HG03280 (cell line): ENCODE results near the gene HDAC4.

Experiments
- ATAC-seq: cut with Tn5 transposase; IDR thresholded peaks from one replicate; pipeline ENCODE4 v1.9.1; 2021; ENCODE audit warnings: mild to moderate bottlenecking, moderate library complexity; ENCODE audit not compliant: unreplicated experiment

Gene HDAC4

DNA sequence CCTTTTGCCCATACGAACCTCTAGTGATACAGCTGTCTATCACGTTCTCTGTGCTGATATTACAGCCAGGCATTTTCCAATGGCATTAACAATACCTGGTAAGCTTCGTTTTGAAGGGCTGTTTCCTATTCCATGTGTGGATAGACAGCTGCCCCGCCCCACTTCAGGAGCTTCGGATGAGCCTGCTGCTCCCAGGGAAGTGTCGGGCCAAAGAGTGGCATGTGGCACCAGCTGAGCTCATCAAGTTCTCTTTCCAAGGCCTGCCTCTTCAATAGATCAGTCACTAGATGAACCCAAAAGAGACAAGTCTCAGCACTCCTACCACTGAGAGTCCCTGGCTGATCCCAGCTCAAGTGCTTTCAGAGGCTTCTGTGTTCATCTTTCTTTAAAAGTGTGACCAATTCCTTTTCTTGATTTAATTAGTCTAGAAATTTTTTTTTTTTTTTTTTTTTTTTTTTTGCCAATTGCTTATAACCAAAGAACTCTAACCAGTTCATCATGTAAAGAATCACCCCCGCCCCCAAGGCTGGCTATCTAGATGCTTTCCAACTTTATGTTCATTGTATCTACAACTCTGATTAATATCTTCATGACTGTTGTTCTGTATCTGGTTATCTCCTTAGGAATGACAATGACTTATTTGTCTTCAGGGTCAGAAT, 46.6 kb downstream of the HDAC4 start:
- no peak for ATAC-seq

DNA sequence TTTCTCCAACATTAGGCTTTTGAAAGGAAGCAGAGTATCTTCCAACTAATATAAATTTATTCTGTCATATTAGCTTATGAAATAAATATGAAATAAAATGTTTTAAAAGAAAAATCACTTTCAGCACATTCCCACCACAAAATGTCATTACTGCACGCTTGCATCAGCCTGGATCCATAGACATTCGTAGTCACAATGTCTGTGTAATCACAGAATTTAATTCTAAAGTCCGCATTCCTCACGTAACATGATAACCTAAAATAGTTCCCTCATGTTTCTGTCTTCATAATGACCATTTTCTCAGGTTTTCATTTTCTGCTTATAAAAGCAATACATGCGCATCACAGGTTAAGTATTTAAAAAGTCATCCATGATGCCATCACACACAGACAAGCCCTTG, 47.1 kb downstream of the HDAC4 start:
- no peak for ATAC-seq

DNA sequence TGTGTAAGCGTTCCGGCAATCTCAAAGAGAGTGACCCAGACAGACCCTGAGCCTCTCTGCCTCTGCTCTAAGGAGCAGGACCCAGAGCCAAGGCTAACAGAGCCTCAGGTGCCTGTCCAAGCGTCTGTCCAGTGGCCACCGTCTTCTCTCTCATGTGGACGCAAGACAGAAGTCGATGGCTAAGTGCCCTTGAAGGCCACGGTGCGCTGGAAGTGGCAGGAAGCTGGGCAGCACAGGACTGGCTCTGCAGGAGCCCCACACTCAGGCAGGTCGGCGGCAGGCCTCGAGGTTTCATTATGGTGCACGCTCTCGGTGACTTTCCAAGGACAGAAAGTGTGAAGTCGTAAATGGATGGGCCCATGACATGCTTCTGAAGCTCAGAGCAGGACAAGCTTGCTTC, 49.1 kb downstream of the HDAC4 start:
- no peak for ATAC-seq

DNA sequence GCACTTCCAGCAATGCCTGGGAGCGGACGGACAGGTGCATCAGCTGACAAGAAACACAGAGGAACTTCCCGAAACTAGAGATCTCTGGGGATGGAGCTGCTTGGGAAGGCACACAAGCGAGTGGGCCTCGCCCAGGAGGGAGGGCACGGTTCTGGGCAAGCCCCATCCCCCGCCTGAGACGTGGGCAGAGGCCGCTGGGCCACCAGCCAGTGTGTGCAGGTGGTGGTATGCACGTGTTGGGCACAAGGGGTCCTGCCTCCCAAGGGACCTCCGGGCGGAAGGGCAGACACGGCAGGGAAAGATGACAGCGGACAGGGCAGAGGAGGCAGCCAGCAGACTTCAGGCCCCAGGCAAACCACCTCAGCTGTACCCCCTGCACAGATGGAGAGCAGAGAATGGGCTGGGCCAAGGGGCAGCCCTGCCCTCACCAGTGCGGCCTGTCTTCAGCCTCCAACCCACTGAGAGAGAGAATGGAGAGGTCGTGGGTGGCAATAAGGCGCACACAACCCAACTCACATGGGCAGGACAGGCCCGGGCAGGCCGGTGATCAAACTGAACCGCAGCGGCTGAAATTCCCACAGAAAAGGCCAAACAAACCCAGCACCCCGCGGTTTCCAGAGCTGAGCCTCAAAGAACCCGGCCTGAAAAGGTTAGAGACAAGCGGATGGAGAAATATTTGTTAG, 51.2 kb downstream of the HDAC4 start:
- ATAC-seq, result no peak

DNA sequence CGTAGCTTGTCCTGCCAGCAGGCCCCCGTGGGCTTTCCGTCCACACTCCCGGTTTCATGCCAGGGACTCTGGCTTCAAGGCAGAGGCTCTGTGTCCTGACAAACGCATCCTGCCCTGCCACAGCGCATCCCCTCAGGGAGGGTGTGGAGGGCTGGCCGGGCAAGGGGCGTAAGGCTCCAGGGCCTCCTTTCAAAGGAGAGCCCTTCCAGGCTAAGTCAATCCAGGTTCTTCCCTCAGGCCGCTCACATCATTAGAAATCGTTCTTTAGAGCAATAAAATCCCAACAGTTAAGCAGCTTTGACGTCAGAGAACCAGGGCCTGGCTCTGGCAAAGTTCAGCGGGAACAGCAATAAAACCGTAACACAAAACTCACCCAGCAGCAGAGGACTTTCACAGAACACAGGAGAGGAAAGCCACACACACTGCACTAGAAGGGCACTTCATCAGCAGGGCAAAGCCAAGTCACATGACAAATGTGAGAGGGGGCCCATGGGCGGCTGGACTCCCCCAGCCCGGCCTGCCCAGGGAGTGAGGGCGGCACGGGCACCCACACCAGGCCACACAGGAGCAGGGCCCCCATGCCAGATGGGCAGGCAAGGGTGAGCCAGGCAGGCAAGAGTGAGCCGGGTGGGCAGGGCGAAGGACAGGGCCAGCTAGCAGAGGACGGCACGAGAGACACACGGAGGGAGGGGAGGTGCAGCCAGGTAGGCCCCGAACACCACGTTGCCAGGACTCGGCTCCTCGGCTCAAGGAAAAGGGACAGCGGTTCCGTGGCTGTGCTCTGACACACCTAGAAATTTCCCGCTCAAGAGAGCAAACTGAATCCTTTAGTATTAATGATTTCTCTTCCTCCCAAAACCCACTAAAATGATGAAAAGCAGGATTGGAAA, 52.0 kb downstream of the HDAC4 start:
- ATAC-seq, result no peak

DNA sequence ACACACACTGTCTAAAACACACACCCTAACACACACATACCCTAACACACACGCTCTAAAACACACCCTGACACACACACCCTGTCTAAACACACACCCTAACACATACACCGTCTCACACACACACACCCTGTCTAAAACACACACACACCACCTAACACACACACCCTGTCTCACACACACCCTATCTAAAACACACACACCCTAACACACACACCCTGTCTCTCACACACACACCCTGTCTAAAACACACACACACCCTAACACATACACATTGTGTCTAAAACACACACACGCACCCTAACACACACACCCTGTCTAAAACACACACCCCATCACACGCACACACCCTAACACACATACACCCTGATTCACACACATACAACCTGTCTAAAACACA, 54.1 kb downstream of the HDAC4 start:
- ATAC-seq, result no peak

DNA sequence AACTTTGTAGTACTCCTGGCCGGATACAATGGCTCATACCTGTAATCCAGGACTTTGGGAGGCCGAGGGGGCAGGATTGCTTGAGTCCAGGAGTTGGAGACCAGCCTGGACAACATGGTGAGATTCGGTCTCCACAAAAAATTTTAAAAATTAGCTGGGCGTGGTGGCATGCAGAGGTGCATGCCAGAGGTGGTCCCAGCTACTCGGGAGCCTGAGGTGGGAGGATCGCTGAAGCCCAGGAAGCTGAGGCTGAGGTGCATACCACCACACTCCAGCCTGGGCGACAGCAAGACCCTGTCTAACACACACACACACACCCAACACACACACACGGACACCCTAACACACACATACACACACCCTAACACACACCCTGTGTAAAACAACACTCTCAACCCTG, 55.6 kb downstream of the HDAC4 start:
- ATAC-seq, result no peak

DNA sequence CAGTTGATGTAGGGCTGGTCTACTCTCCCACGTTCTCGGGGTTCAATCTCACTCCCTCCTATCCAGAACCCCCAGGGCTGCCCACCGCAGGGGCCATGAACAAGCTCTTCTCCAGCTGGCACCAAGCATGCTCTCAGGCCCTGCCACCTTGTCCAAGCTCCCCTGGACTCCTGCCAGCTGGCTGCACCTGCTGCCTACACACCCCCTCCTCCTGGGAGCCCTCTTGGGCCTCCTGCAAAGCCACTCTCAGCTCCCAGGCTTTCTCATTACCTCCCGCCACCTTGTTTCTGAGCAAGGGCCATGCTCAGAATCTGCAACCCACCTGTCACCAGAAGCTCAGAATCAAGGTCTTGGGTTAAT, 56.0 kb downstream of the HDAC4 start:
- ATAC-seq, result no peak

DNA sequence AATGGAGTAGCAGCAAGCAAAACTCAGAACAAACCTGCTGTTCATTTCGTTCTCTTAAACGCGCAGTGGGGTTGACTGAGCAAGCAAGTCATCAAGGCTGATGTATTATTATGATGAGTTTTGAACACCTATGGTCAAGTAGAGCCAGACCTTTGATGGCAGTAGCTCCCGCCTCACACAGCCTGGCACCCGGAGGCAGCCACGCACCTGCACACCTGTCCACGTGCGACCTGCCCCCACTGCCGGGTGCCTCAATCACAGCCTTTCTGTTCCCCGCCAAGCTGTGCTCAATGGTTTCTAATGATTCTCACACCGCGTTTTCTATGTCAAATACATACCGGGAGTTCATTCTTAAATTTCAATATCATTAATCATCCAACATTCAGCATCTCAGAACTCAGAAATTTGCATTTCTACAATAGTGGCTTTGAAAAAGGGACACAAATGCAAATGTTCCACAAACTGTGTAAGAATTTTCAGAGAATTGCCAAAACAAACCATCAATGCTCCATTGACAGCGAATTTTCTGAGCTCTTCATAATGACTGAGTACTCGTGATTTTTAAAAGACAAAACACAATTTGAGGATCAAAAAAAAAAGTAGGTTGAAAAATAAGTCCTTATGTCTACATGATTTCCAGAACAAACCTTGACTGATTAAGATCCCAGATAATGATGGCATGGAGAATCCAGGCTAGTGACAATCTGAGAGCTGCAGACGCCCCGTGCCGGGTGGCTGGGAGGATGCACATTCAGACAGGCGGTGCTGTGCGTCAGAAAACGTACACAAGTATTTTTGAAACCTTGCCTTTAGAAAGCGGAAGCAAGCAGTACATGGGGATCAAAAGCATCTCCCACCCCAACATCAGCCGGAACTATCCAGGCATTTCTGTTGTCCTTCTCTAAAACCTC, 56.6 kb downstream of the HDAC4 start:
- no peak for ATAC-seq

DNA sequence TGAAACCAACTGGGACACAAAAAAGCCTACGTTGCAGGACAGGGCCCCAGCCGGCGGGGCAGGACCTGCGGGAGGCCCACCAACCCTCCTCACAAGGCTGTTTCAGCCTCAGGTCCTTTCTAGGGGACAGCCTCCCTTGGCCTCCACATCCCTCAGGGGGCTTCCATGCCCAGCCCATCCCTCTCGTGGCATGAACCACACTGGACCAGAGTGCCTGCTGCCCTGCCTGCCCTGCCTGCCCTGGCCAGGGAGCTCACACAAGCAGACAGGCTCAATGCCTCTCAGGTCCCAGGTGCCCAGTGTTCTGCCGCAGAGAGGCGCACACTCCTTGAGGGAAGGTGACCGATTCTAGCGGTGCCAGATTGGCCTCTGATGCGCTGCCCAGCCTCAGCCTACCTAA, 57.4 kb downstream of the HDAC4 start:
- no peak for ATAC-seq

DNA sequence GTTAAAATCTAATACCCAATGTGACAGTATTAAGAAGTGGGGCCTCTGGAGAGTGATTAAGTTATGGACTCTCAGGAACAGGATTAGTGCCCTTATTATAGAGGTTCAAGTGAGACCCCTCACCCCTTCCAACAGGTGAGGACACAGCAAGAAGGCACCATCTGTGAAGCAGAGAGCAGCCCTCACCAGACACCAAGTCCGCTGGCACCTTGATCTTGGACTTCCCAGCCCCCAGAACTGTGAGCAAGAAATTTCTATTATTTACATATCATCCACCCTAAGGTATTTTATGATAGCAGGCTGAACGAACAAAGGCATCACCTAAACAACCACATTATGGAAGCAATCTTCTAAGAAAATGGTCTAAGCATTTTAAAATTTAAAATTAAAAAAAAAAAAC, 59.0 kb downstream of the HDAC4 start:
- ATAC-seq, result no peak

DNA sequence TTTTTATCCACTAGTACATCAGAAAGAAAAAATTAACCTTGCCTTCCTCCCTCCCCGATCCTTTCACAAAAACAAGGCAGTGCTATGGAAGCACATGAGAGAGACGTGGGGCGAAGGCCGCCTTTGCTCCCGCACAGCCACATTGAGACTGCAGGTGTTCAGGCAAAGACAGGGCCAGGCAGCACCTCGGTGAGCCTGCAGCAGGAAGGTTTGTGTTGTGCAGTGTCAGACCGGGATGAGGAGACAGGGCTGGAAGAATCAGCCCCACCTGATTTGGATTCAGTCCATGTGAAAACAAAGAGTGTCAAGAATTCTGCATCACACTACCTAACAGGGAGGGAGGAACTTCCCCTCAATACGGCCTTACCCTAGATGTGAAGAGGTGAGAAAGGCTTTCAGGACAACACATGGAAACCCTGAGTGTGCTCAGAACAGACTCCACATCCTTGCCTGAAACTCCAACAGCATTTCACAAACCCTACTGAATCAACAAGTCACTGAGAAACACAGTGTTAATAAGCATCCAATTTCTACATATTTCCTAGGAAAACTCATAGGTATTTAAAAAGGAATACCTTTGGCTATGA, 59.6 kb downstream of the HDAC4 start:
- ATAC-seq, result no peak

DNA sequence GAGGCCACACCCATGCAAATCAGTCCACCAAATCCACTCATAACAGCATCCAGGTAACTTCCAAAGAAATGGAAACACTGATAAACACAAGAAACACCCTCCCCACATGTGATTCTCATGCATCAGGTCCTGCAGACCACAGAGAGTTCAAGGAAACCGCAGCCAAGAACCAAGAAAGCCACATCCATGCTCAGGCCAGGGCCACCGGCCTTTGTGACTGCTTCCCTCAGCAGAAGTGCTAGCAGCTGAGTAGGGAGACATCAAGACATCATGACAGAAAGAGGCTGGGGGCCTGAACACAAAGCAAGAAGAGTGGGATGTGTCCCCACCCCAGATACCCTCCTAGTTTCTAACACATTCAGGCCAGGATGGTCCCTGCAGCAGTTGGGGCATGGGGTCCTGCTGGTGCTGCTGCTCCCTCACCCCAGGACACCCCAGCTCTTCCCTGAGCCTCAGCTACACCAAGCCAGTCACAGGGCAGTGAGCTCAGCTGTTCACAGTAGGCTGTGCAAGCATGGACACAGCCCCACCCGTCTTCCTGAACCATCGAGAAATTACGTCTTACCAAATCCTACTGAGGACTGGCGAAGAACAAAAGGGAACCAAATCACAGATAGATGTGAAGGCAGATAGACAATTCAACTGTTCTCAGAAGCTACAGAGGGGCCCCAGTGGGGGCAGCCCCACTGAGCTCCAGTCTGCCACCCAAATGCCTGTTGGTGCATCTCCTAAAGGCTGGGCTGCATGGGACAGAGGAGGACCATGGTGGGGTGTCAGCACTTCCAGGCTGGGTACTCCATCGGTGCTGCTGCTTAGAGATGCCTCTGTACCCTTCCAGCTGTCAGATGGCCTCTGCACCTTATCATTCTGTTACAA, 60.9 kb downstream of the HDAC4 start:
- ATAC-seq, result no peak

DNA sequence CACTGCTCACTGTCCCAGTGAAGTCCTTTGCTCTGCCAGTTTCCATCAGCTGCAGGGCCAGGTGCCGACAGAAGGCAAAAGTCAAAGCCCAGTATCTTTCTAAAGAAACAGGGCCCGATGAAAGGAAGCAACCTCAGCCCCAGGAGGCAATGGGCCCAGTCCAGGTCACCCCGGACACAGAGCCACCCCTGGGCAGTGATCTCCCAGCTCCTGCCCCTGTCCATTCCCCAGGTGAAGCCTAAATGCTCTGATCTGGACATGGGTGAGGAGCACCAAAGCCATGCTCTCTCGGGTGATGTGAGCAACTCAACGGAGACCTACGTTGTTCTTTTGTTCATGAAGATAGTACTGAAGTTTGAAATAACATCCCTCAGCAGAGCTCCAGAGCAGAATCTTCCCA, 61.6 kb downstream of the HDAC4 start:
- ATAC-seq, result no peak

DNA sequence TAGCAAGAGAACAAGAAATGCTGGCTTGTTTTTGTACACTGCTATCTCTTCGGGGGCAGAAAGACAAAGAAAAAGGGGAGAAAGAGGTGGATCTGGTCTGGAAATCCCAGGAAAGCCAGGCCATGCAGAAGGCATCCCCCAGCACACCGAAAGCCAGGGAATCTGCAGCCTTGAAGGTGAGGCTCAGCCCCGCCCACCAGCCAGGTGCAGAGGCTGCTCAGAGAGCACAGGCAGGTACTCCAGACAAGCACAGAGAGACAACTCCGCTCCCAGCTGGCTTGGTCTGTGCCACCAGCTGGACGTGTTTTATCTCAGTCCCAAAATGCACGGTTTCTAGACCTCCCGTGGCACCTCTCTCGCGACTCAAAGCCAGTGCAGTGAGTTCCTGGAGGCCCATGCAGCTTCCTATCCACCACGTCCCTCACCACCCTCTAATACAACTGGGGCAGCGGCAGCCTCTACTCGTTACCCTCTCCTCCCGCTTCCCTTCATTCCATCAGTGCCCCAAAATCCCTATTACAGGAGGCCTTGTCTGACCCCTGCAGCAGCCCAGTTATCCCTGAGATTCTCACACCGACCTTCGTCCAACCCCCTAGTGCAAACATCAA, 62.8 kb downstream of the HDAC4 start:
- ATAC-seq, result no peak

DNA sequence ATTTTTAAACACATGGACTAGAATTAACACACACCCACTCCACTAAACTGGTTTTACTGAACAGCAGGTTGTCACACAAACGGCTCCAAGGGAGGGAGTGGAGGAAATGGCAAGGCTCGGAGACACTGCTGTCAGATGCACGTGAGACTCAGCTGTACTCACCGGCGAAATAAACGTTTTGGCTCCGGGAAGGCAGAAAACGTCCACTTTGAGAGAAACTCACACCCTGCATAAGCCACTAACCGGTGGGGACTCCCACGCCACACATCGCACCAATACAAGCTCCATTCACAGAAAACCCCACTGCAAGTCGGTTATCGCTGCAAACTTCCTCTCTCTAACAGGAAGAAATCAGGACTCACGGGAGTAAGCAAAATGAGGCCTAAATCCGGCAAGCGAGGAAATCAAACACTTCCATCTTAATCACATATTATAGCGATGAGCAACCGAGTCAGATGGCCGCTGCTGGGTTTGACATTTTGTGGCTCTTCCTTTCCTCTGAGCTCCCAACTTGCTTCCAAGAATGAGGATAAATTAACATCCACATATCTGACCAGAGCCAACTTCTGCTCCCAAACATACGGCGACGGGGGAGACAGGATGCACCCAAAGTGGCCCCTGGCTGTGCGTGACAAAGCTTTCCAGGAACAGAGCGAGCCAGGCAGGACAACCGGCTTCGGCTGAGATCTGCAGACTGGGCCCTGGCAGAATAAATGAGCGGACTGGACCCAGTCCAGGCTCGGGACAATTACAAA, 63.5 kb downstream of the HDAC4 start:
- ATAC-seq, result no peak

DNA sequence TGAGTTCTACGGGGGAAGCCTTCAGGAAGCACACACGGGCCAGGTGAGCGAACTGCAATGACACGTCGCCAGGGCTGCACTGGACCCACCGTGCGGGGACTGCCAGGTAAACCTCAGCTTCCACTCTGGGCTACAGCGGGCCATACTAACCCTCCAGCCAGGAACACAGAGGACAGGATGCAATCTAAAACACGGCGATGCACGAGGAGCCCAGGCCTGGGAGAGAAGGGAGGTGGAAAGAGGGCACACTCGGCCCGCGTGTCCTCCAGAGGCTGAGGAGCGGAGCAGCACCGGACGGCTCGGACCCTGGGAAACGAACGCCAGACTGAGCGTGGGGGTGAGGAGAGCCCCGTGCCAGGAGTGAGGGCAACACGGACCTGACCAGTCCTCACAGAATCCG, 69.3 kb downstream of the HDAC4 start:
- ATAC-seq, result no peak

DNA sequence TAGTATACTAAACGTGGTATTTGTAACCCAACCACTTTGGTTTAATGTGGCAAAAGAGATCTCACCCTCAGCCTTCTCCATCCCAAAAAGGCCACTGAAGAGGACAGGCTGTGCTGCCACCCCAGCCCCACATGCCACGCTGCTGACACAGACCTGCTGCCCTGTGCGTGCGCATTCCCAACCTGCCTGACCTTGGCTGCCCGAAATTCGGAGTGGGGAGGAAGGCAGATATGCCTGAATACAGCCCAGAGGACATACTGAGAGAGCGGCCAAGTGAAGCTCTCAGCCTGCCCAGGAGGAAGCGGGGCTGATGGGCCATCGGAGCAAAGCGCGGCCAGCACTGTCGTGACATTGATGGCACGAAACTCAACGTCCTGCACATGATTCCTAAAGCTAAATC, 70.0 kb downstream of the HDAC4 start:
- ATAC-seq, result no peak
